ENCODE data around the gene LSAMP.

Gene LSAMP

DNA sequence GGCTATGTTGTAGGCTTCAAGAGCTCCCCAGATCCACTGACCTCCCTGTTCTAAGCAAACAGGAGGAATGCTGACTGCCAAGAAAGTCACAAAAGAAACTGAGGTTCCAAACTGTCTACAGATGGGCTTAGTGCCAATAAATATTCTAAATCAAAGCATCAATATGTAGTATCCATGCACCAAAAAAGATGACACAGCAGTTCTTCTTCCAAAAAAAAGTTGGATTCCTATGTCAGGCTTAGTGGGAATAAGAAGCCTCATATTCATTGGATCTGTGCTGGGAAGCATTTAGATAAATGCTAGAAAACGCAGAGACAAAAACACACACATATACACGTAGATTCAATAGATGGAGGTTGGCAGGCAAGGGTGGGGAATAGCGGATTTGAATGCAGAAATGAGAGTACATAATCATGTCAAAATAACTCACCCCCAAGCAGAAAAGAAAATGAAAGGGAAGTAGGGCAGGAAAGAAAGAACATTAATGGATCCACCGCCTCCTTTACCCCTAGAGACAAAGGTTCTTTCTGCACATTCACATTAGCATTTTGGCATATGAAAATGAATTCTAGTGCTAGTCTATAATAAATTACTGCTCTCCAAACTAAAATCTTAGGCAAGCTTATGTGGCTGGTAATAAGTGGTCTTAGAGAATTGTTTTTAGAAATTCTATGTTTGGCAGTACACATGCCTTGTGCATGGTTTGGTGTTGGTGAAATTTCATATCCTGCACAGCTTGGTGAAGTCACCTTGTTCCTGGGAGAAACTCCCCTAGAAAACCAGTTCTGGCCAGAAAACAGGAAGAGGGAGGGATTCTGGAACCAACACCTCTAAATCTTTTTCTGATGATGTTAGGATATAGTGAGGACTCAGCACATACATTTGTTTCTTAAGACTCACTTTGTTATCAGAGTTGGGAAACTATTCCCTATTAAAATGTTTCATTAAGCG lies 283.4 kb downstream of the LSAMP start:
- no peak for DNase-seq

- DNase-seq = no peak
These were observed 284.7 kb downstream of the LSAMP start for GRCh38 chr3:116160594-116160993.

- DNase-seq = peak; percentile 44
These were observed 289.4 kb downstream of the LSAMP start for GRCh38 chr3:116155841-116156240.

DNA sequence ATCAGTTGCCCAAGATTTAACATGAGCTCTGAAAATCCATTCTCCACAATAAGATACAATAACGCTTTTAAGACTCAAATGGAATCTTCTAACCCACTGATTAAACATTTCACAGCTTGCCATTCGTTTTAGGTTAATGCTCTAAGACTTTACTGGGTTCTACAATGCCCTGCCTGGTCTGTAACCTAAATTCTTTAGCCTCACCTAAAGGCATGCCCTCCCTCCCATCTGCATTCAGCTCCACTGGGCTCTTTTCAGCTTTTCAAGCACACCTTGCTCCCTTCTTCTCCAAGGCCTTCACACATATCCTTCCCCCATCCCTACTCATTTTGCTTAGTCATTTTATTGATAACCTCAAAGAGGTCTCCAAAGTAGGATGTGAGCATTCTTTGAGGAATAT lies 290.9 kb downstream of the LSAMP start:
- no peak for DNase-seq

GRCh38 chr3:116153174-116153573 lies 292.1 kb downstream of the LSAMP start:
- DNase-seq = no peak

- DNase-seq = no peak
These were observed 294.6 kb downstream of the LSAMP start for GRCh38 chr3:116150655-116151167.

GRCh38 chr3:116148881-116149851 lies 296.1 kb downstream of the LSAMP start:
- peak; percentile 35 for DNase-seq

DNA sequence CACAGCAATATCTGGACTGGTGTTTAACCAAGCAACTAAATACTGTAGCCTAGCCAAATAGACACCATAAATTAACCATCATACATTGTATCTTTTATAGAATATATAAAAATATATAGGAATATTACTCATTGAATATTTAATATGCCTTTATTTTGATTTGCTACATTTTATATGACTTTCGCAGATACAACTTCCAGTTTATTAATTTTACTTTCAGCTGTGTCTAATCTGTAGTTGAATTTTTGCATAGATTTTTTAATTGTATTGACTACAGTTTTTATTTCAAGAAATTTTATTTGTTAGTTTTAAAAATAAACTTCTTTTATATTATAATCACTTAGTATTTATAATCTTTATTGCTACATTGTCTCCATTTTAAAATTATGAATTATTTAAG lies 299.7 kb downstream of the LSAMP start:
- DNase-seq = no peak

DNA sequence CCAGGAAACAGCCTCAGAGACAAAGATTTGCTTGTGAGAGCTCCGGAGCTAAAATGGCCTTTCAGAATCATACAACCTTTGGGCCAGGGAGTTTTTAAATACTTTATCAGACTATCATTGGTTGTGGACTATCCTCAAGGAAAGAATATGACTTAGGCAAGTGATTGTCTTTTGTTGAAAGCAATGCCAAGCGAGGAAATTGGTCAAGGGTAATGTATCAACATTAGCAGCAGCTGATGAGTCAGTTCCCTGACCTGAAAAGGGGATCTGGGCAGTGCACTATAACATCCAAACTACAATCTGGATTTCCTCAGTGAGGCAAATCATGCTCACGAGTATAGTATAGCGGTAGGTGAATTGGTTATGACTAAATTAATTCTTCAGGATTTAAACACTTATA lies 303.6 kb downstream of the LSAMP start:
- no peak for DNase-seq

- DNase-seq = peak; percentile 60
These were observed 305.1 kb downstream of the LSAMP start for GRCh38 chr3:116140100-116140689.

DNA sequence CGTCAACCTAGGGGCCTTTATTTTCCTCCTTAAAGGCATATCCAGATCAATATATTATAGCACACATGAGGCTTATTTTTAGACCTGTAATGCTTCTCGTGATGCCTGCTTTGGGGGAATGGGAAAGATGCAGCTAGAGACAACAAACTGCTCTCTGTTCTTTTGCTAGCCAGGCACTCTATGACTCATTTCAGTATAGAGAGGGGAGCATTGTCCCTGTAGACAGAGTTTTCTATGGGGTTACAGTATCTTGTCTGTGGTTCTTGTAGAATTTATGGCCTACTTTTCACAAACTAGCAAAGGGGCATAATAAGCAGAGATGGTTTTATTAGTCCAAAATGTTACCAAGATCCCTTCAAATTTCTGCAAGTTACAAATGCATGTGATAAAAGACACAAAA lies 305.6 kb downstream of the LSAMP start:
- peak; percentile 21 for DNase-seq

DNA sequence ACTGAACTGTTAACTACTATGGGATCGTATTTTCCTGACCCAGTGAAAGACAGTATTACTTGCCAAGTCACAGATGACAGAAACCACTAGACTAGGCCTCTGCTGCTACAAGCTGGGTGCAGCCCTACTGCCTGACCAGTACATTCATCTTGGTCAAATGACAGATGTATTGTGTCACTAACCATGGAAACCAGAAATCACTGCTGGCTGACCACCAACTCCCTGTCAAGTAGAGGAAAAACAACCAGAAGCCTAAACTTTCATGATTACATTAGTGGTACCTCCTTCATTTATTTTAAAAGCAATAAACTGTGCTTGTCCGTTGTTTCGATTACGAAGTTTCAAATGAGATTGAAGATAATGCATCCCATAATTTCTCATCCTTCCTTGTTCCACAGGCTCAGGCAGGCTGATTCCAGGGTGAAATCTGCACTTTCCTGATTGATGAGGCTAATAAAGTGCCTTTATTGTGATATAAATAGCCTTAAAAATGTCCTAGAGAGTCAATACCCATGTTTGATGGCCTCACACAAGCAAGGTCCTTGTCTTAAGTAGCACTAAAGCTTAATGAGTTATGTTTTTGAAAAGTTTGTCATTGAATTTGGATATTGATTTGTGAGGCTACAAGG lies 309.7 kb downstream of the LSAMP start:
- no peak for DNase-seq

- DNase-seq = no peak
These were observed 315.9 kb downstream of the LSAMP start for GRCh38 chr3:116129187-116129946.

GRCh38 chr3:116127464-116127863 lies 317.8 kb downstream of the LSAMP start:
- no peak for DNase-seq

GRCh38 chr3:116124166-116124565 lies 321.1 kb downstream of the LSAMP start:
- no peak for DNase-seq

DNA sequence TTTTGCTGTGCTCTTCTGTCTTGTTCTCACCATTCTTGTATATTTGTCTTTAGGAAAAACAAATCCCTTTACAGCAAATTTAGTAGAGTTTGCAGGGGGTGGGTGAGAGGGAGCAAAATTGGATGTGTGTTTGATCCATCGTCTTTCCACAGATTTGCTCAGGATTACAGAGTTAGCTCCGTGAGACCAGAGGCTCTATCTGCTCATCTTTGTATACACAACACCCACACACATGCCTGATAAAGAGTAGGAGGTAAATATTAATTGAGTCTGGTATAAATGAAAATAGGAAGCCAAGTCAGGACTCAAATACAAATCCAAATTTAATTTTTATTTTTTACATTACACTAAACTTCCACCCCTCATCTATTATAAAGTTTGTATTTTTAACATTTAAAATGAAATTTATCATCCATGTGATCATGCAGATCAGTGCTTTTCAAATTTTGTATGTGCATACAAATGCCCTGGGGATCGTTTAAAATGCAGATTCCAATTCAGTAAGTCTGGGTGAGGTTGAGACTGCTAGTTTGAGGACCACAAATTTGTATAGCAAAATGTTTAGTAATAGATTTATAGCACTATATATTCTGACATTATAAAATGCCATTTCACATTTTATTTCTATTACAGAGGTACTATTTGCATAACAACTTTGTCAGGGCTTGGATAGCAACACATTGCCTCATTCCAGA lies 326.7 kb downstream of the LSAMP start:
- DNase-seq = no peak

- DNase-seq = no peak
These were observed 330.7 kb downstream of the LSAMP start for GRCh38 chr3:116114586-116114985.

DNA sequence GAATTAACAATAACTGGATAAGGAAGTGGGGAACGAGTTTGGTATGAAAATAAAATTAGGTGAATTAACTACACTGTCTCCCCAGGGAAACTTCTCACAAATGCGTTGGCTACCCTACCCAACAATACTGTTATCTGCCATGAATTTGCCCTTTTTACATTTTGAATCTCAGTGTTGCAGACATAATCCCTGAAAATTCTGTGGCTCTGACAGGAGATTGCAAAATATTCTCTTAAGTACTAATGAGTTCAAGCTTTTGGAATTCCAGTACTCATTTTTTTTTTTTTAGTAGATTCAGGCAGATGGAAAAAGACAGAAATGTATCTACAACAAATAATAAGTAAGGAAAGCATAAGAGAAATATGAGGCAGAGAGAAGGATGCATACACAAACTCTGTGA lies 332.6 kb downstream of the LSAMP start:
- no peak for DNase-seq

DNA sequence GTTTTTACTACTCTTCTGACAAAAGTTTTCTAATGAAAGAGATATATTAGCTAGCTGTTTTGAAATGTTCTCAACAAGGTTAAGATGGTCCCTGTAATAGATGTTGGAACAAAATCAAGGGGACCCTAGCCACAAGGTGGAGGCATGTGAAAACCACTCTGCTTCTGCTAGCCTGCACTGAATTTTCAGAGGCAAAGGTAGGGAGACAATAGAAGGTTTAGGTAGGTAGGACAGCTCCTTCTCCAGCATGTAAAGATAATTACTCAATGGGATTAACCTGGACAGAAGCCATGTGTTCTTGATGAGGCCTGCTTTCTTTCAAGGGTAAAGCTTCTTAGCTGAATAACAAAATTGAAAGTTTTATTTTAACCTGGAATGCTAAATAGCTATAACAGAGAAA lies 333.5 kb downstream of the LSAMP start:
- no peak for DNase-seq

DNA sequence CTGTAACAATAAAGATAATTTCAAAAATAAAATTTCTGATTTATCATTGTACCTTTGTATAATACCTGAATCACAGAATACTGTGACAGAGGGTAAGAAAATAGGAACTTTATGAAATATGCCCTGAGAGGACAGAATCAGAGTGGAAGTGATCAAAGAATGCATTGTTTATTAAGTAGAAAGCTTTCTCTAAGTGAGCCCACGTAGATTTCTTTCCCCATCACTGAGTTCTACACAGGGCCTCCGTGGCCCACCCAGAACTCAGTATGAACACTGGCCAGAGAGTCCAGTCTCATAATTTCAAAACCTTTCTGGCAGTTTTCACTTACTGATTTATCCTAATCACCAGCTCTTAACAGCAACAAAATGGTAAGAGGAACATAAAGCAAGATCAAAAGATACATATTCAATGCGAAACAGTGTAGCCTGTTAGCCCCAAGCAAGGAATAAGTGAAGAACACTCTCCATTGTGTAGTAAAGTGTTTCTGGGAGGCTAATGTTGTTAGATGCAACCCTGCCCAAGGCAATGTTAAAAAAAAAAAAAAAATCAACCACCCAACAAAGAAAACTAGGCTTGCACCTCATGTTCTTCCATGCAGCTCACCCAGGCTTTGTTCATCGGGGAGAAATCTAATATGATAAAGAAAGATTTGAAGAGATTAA lies 341.3 kb downstream of the LSAMP start:
- peak; percentile 39 for DNase-seq
